Measurements from ENCODE around the gene FAN1.

- TF ChIP-seq CTCF (IDR thresholded peaks at IDR 0.05) (no peak), POLR2A (IDR thresholded peaks at IDR 0.05) (no peak), POLR2AphosphoS5 (IDR thresholded peaks at IDR 0.05) (no peak), EP300 (IDR thresholded peaks at IDR 0.05) (no peak)
Measured at GRCh38 chr15:30962079-30962478, 58.4 kb downstream of the FAN1 start.

Measured in suprapubic skin (tissue), 4 donors.